H9 (cell line): ENCODE results near the gene ARHGEF25. TPM values are rescaled to one million over a fixed set of nuclear protein-coding genes. Genes with fewer than 3 reads are reported as not detected.

Experiments used
- DNase-seq: peaks from one replicate; pipeline ENCODE4 v3.0.0-alpha.2; 2017
- H2AFZ ChIP-seq: one replicate; pipeline ENCODE4 v1.6.1; 2013; ENCODE audit warnings: mild to moderate bottlenecking, low read length, control low read depth, moderate library complexity
- H2AK5ac ChIP-seq: 2 replicates; pipeline ENCODE4 v1.6.1; 2013; ENCODE audit warnings: low read length, control low read depth, mixed read lengths; ENCODE audit not compliant: insufficient read length
- H2BK120ac ChIP-seq: one replicate; pipeline ENCODE4 v1.6.1; 2013; ENCODE audit warnings: low read depth, mild to moderate bottlenecking, low read length, control low read depth, inconsistent platforms; ENCODE audit not compliant: poor library complexity, severe bottlenecking
- H2BK12ac ChIP-seq: 2 replicates; pipeline ENCODE4 v1.6.1; 2013; ENCODE audit warnings: low read length, control low read depth, mixed read lengths, low read depth; ENCODE audit not compliant: insufficient read length
- H2BK15ac ChIP-seq: 2 replicates; pipeline ENCODE4 v1.6.1; 2013; ENCODE audit warnings: low read depth, low read length, control low read depth
- H2BK20ac ChIP-seq: one replicate; pipeline ENCODE4 v1.6.1; 2013; ENCODE audit warnings: low read depth, mild to moderate bottlenecking, low read length, control low read depth, inconsistent platforms; ENCODE audit not compliant: poor library complexity, severe bottlenecking
- H2BK5ac ChIP-seq: 2 replicates; pipeline ENCODE4 v1.6.1; 2013; ENCODE audit warnings: low read length, control low read depth, mixed read lengths; ENCODE audit not compliant: insufficient read length
- H3K14ac ChIP-seq: 2 replicates; pipeline ENCODE4 v1.6.1; 2013; ENCODE audit warnings: low read length, control low read depth; ENCODE audit not compliant: insufficient read depth
- H3K18ac ChIP-seq: 2 replicates; pipeline ENCODE4 v1.6.1; 2013; ENCODE audit warnings: low read depth, mild to moderate bottlenecking, mixed read lengths, low read length, control low read depth; ENCODE audit not compliant: insufficient read length
- H3K23ac ChIP-seq: 2 replicates; pipeline ENCODE4 v1.6.1; 2013; ENCODE audit warnings: low read length, control low read depth, mixed read lengths, low read depth; ENCODE audit not compliant: insufficient read length
- H3K23me2 ChIP-seq: 2 replicates; pipeline ENCODE4 v1.6.1; 2013; ENCODE audit warnings: low read depth, mild to moderate bottlenecking, mixed read lengths, low read length, control low read depth; ENCODE audit not compliant: insufficient read length, poor library complexity, severe bottlenecking
- H3K27ac ChIP-seq: 2 replicates; pipeline ENCODE4 v1.5.1; 2013; ENCODE audit warnings: low read length, control low read depth, mixed read lengths, low read depth; ENCODE audit not compliant: insufficient read length
- H3K27me3 ChIP-seq: 2 replicates; pipeline ENCODE4 v1.6.1; 2013; ENCODE audit warnings: low read length, control low read depth, inconsistent platforms; ENCODE audit not compliant: insufficient read depth
- H3K4ac ChIP-seq: 2 replicates; pipeline ENCODE4 v1.6.1; 2013; ENCODE audit warnings: low read depth, mild to moderate bottlenecking, control low read depth, inconsistent platforms, low read length, moderate library complexity
- H3K4me1 ChIP-seq: 2 replicates; pipeline ENCODE4 v1.6.1; 2013; ENCODE audit warnings: low read length, control low read depth, inconsistent platforms; ENCODE audit not compliant: insufficient read depth
- H3K4me2 ChIP-seq: 2 replicates; pipeline ENCODE4 v1.6.1; 2013; ENCODE audit warnings: low read length, control low read depth, mixed read lengths; ENCODE audit not compliant: insufficient read length, insufficient read depth
- H3K56ac ChIP-seq: 2 replicates; pipeline ENCODE4 v1.6.1; 2013; ENCODE audit warnings: low read depth, mild to moderate bottlenecking, mixed read lengths, low read length, control low read depth; ENCODE audit not compliant: insufficient read length
- H3K79me1 ChIP-seq: 2 replicates; pipeline ENCODE4 v1.6.1; 2013; ENCODE audit warnings: low read depth, mild to moderate bottlenecking, moderate library complexity, low read length, control low read depth, inconsistent platforms; ENCODE audit not compliant: insufficient read depth, poor library complexity, severe bottlenecking
- H3K79me2 ChIP-seq: 2 replicates; pipeline ENCODE4 v1.6.1; 2013; ENCODE audit warnings: low read length, control low read depth, inconsistent platforms; ENCODE audit not compliant: insufficient read depth
- H3K9ac ChIP-seq: 2 replicates; pipeline ENCODE4 v1.6.1; 2013; ENCODE audit warnings: low read length, control low read depth, mixed read lengths; ENCODE audit not compliant: insufficient read length; ENCODE audit errors: extremely low read depth
- H3K9me3 ChIP-seq: one replicate; pipeline ENCODE4 v1.6.1; 2013; ENCODE audit warnings: low read depth, low read length, inconsistent platforms; ENCODE audit not compliant: control insufficient read depth
- H3T11ph ChIP-seq: one replicate; pipeline ENCODE4 v1.6.1; 2013; ENCODE audit warnings: mild to moderate bottlenecking, low read length, control low read depth, inconsistent platforms
- H4K20me1 ChIP-seq: one replicate; pipeline ENCODE4 v1.6.1; 2013; ENCODE audit not compliant: control insufficient read depth, insufficient read length, insufficient read depth
- H4K5ac ChIP-seq: 2 replicates; pipeline ENCODE4 v1.6.1; 2013; ENCODE audit warnings: low read depth, mild to moderate bottlenecking, mixed read lengths, low read length, control low read depth; ENCODE audit not compliant: insufficient read length
- H4K8ac ChIP-seq: replicated peaks from 2 replicates; pipeline ENCODE4 v1.6.1; 2013; ENCODE audit warnings: low read length, control low read depth, mixed read lengths, low read depth; ENCODE audit not compliant: insufficient read length
- H4K91ac ChIP-seq: 2 replicates; pipeline ENCODE4 v1.6.1; 2013; ENCODE audit warnings: low read depth, mild to moderate bottlenecking, moderate library complexity, mixed read lengths, low read length, control low read depth; ENCODE audit not compliant: insufficient read length
- H3K27ac Mint-ChIP-seq, 3 experiments: 2 replicates in 2 of 3; 3 replicates in 1 of 3; pipeline ENCODE4 v1.8.0; 2020 to 2021; ENCODE audit warnings: mixed read lengths in 3 of 3, mild to moderate bottlenecking in 1 of 3, moderate library complexity in 1 of 3
- H3K27me3 Mint-ChIP-seq: 2 replicates; pipeline ENCODE4 v1.8.0; 2021; ENCODE audit warnings: low read depth, mild to moderate bottlenecking, moderate library complexity, mixed read lengths
- H3K36me3 Mint-ChIP-seq, 3 experiments: 2 replicates in 2 of 3; 3 replicates in 1 of 3; pipeline ENCODE4 v1.8.0; 2020 to 2021; ENCODE audit warnings: low read depth in 3 of 3, mixed read lengths in 3 of 3; ENCODE audit not compliant: insufficient read depth in 1 of 3
- H3K4me1 Mint-ChIP-seq, 2 experiments: 2 replicates each; pipeline ENCODE4 v1.8.0; 2020; ENCODE audit warnings: mixed read lengths in 2 of 2
- H3K4me3 Mint-ChIP-seq, 2 experiments: 2 replicates in 1 of 2; 3 replicates in 1 of 2; pipeline ENCODE4 v1.8.0; 2020 to 2021; ENCODE audit warnings: mild to moderate bottlenecking in 2 of 2, mixed read lengths in 2 of 2, moderate library complexity in 1 of 2
- H3K9me3 Mint-ChIP-seq, 2 experiments: 2 replicates in 1 of 2; 3 replicates in 1 of 2; pipeline ENCODE4 v1.8.0; 2020; ENCODE audit warnings: mild to moderate bottlenecking in 2 of 2, mixed read lengths in 2 of 2, moderate library complexity in 1 of 2
- CTCF ChIP-seq: fragments of 200-600 bp; sonication (generic); conservative IDR thresholded peaks from 3 replicates; pipeline ENCODE4 v1.8.0; 2021; ENCODE audit warnings: antibody characterized with exemption, mild to moderate bottlenecking
- WGBS: extraction: QIAGEN DNeasy Blood & Tissue Kit; methylation state at CpG from one replicate; pipeline ENCODE4 v1.1.7; 2013; ENCODE audit warnings: missing lambda C conversion rate, low lambda C conversion rate, mixed read lengths; ENCODE audit not compliant: insufficient read length; ENCODE audit errors: extremely low coverage; 5-methylcytosine and 5-hydroxymethylcytosine counted together
- total RNA-seq: library from RNA; stranded (reverse); gene quantifications from 2 replicates; pipeline ENCODE4 v1.2.1, GENCODE V29; 2021

The ARHGEF25 gene
- total RNA-seq, 1 experiment from 2014 or later: 22.6 TPM

GRCh38 chr12:57593187-57593586 is 18.0 kb upstream of the ARHGEF25 start:
- Histone ChIP-seq H3K56ac (no peak overlapping the region), H3K27ac (no peak overlapping the region), H3K27me3 (no peaks in the 10 kb centered on the region), H3K4me2 (no peak overlapping the region), H2BK15ac (no peak overlapping the region), H2BK120ac (no peak overlapping the region), H4K5ac (no peak overlapping the region), H3K4ac (no peak overlapping the region), H3K18ac (no peak overlapping the region), H3K23me2 (peaks cover 16% of the 10 kb centered on the region), H3K23ac (no peak overlapping the region), H3K4me1 (peaks cover 5% of the 10 kb centered on the region; the same call in 1 of the 2 replicates), H3K79me2 (peaks cover 3% of the 10 kb centered on the region; the same call in 1 of the 2 replicates), H4K91ac (no peak overlapping the region), H4K20me1 (no peaks in the 10 kb centered on the region), H3K14ac (no peak overlapping the region), H3K9ac (no peak overlapping the region), H3T11ph (no peak overlapping the region), H3K9me3 (no peaks in the 10 kb centered on the region), H2BK12ac (no peak overlapping the region), H4K8ac (no peak overlapping the region), H2BK20ac (no peak overlapping the region), H2AK5ac (no peak overlapping the region), H3K79me1 (peaks cover 8% of the 10 kb centered on the region), H2BK5ac (no peak overlapping the region), H2AFZ (no peak overlapping the region)
- no peak for TF ChIP-seq CTCF
- no peak for DNase-seq
- Mint-ChIP-seq H3K9me3 (no peaks in the 10 kb centered on the region), H3K36me3 (peaks cover 4 to 30% (median 14%) of the 10 kb centered on the region in 3 experiments; a peak in 6 of 7 replicates), H3K4me3 (no peak overlapping the region; a peak in 1 of 5 replicates), H3K4me1 (peaks cover 15 to 20% of the 10 kb centered on the region in 2 experiments), H3K27ac (no peak overlapping the region), H3K27me3 (no peaks in the 10 kb centered on the region)
- WGBS: no CpG with 5 or more reads among the region's 4 CpGs
